Smooth muscle cell (in vitro differentiated cells): Measurements from ENCODE around the gene STARD8. TPM values are rescaled to one million over a fixed set of nuclear protein-coding genes. Genes with fewer than 3 reads are reported as not detected.

Experiments used
- DNase-seq: peaks from one replicate; lab custom pipeline; 2025; ENCODE audit not compliant: unreplicated experiment; lab: John Stamatoyannopoulos, UW
- H2AFZ ChIP-seq: fragments of 200-600 bp; sonication (generic); 2 replicates; pipeline ENCODE4 v1.6.0; 2016; ENCODE audit warnings: antibody characterized with exemption, low read depth, mild to moderate bottlenecking
- H3F3A ChIP-seq: fragments of 200-600 bp; sonication (generic); 2 replicates; pipeline ENCODE4 v1.6.0; 2017; ENCODE audit warnings: antibody characterized with exemption, low read depth
- H3K27ac ChIP-seq: fragments of 200-600 bp; sonication (generic); 2 replicates; pipeline ENCODE4 v1.5.1; 2016; ENCODE audit warnings: low read depth, mild to moderate bottlenecking
- H3K27me3 ChIP-seq: fragments of 200-600 bp; sonication (generic); 2 replicates; pipeline ENCODE4 v1.6.1; 2016; ENCODE audit warnings: low read depth, mild to moderate bottlenecking
- H3K36me3 ChIP-seq: fragments of 200-600 bp; sonication (generic); 2 replicates; pipeline ENCODE4 v1.5.1; 2016; ENCODE audit warnings: low read depth
- H3K4me1 ChIP-seq: fragments of 200-600 bp; sonication (generic); 2 replicates; pipeline ENCODE4 v1.5.1; 2016; ENCODE audit warnings: low read depth
- H3K4me2 ChIP-seq: fragments of 200-600 bp; sonication (generic); 2 replicates; pipeline ENCODE4 v1.6.0; 2016; ENCODE audit warnings: mild to moderate bottlenecking
- H3K4me3 ChIP-seq: fragments of 200-600 bp; sonication (generic); 2 replicates; pipeline ENCODE4 v1.5.1; 2016; ENCODE audit warnings: mild to moderate bottlenecking
- H3K79me2 ChIP-seq: fragments of 200-600 bp; sonication (generic); 2 replicates; pipeline ENCODE4 v1.6.0; 2016; ENCODE audit warnings: low read depth, mild to moderate bottlenecking
- H3K9ac ChIP-seq: fragments of 200-600 bp; sonication (generic); 2 replicates; pipeline ENCODE4 v1.6.0; 2016; ENCODE audit warnings: low read depth
- H3K9me3 ChIP-seq: fragments of 200-600 bp; sonication (generic); replicated peaks from 2 replicates; pipeline ENCODE4 v1.5.1; 2016; ENCODE audit warnings: low read depth
- H4K20me1 ChIP-seq: fragments of 200-600 bp; sonication (generic); 2 replicates; pipeline ENCODE4 v1.6.0; 2016; ENCODE audit warnings: low read depth
- CTCF ChIP-seq: fragments of 200-600 bp; sonication (generic); IDR thresholded peaks from 2 replicates; pipeline ENCODE4 v1.5.1; 2017; ENCODE audit warnings: borderline replicate concordance, mild to moderate bottlenecking, antibody characterized with exemption; ENCODE audit not compliant: insufficient read depth, poor library complexity, severe bottlenecking
- WGBS: methylation state at CpG from one replicate; pipeline ENCODE4 v1.1.7; 2016; ENCODE audit warnings: low lambda C conversion rate; 5-methylcytosine and 5-hydroxymethylcytosine counted together
- polyA plus RNA-seq: library from polyadenylated mRNA; unstranded; fragments of >200 nt; fragmentation: Nextera tagmentation; extraction: Ambion mirVana; gene quantifications from 2 replicates; pipeline ENCODE4 v1.2.1, GENCODE V29; 2016
- total RNA-seq: library from RNA; depleted of rRNA; stranded (reverse); fragments of >200 nt; gene quantifications from 2 replicates; pipeline ENCODE4 v1.2.3, GENCODE V29; 2014

Gene STARD8
- total and polyA plus RNA-seq, 2 experiments from 2014 or later = 0.27 to 0.38 TPM

GRCh38 chrX:68748030-68748429 lies 100.6 kb downstream of the STARD8 start:
- no peaks in the 10 kb centered on the region for H3K9me3 ChIP-seq
- no peaks in the 10 kb centered on the region for H3F3A ChIP-seq
- no peak for DNase-seq
- 72% methylated on average over 7 of the region's 7 CpGs for WGBS
- no peaks in the 10 kb centered on the region for H3K4me1 ChIP-seq
- no peak overlapping the region for H3K27ac ChIP-seq
- no peaks in the 10 kb centered on the region for H4K20me1 ChIP-seq
- no peaks in the 10 kb centered on the region for H3K27me3 ChIP-seq
- H3K4me3 ChIP-seq = no peak overlapping the region
- no peak for TF ChIP-seq CTCF
- no peak overlapping the region for H3K9ac ChIP-seq
- H3K36me3 ChIP-seq = no peaks in the 10 kb centered on the region
- H3K4me2 ChIP-seq = no peak overlapping the region
- H3K79me2 ChIP-seq = no peaks in the 10 kb centered on the region
- H2AFZ ChIP-seq = no peak overlapping the region

GRCh38 chrX:68749426-68749825 lies 102.0 kb downstream of the STARD8 start:
- Histone ChIP-seq H3F3A (no peaks in the 10 kb centered on the region), H3K79me2 (no peaks in the 10 kb centered on the region), H3K4me2 (no peak overlapping the region), H3K9ac (no peak overlapping the region), H3K4me1 (no peaks in the 10 kb centered on the region), H2AFZ (no peak overlapping the region), H3K36me3 (no peaks in the 10 kb centered on the region), H3K27ac (no peak overlapping the region), H4K20me1 (no peaks in the 10 kb centered on the region), H3K4me3 (no peak overlapping the region), H3K9me3 (no peaks in the 10 kb centered on the region), H3K27me3 (no peaks in the 10 kb centered on the region)
- no peak for TF ChIP-seq CTCF
- no peak for DNase-seq
- WGBS = 62% methylated on average over 3 of the region's 3 CpGs

GRCh38 chrX:68750316-68750715 lies 102.8 kb downstream of the STARD8 start:
- Histone ChIP-seq H3K27me3 (no peaks in the 10 kb centered on the region), H3F3A (no peaks in the 10 kb centered on the region), H3K4me1 (no peaks in the 10 kb centered on the region), H3K36me3 (no peaks in the 10 kb centered on the region), H3K79me2 (no peaks in the 10 kb centered on the region), H3K27ac (no peak overlapping the region), H3K4me3 (no peak overlapping the region), H3K4me2 (no peak overlapping the region), H4K20me1 (no peaks in the 10 kb centered on the region), H3K9ac (no peak overlapping the region), H2AFZ (no peak overlapping the region), H3K9me3 (no peaks in the 10 kb centered on the region)
- no peak for TF ChIP-seq CTCF
- WGBS = 87% methylated on average over 3 of the region's 3 CpGs
- DNase-seq = no peak

GRCh38 chrX:68751372-68751771 lies 103.9 kb downstream of the STARD8 start:
- Histone ChIP-seq H3K9me3 (no peaks in the 10 kb centered on the region), H3K79me2 (no peaks in the 10 kb centered on the region), H3K4me2 (no peak overlapping the region), H3K27ac (no peak overlapping the region), H3F3A (no peaks in the 10 kb centered on the region), H3K9ac (no peak overlapping the region), H3K4me1 (no peaks in the 10 kb centered on the region), H3K36me3 (no peaks in the 10 kb centered on the region), H3K27me3 (no peaks in the 10 kb centered on the region), H3K4me3 (no peak overlapping the region), H4K20me1 (no peaks in the 10 kb centered on the region), H2AFZ (no peak overlapping the region)
- DNase-seq = no peak
- WGBS = 74% methylated on average over 2 of the region's 2 CpGs
- no peak for TF ChIP-seq CTCF
